Pons (tissue), 1 donor: ENCODE data around the gene RTN3.
"Not testable (repeated sequence)": the region's sequence is repeated elsewhere in the genome, so short reads cannot be mapped to it uniquely, and the experiment has no call there.

Source experiments
- DNase-seq: peaks from one replicate; pipeline ENCODE4 v3.0.0-alpha.2; 2016; ENCODE audit warnings: low spot score

RTN3 gene

GRCh38 chr11:63681321-63682065, at the start of gene RTN3:
TSS of gene RTN3 (plus strand) at chr11:63681500. CDS start at chr11:63681637, 137 bp downstream.
- peak; percentile 98 for DNase-seq

DNA sequence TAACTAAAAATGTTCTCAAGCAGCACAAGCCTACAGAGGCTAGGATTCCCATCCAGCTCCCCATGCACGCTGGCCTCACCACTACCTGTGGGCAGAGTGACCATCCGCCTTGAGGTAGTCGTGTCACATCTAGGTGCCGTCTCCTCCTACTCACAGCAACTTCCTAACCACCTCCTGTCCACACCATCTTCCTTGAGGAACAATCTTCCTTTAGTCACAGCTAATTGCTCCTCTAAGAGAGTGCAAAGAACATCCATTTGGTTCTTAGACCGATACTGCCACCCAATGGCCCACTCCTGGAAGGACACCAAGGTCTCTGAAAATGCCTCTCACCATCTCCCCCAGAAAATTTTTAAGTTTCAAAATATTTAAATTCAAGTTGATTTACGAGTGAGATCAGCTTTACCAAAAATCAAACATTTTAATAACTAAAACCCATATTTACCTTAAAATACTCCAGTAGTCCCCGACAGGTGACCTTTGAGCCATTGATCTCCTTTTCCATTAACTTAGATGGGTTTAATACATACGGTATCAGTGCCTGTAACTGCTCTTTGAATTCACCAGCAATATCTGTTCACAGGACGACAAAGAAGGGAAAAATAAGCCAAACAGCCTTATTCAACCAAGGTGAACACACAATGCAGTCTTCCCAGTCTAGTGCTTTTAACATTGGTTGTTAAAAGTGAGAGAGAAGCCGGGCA, 45.4 kb upstream of the RTN3 start:
- peak; percentile 91 for DNase-seq

GRCh38 chr11:63638436-63638835, 42.9 kb upstream of the RTN3 start:
- DNase-seq: not testable (repeated sequence)

DNA sequence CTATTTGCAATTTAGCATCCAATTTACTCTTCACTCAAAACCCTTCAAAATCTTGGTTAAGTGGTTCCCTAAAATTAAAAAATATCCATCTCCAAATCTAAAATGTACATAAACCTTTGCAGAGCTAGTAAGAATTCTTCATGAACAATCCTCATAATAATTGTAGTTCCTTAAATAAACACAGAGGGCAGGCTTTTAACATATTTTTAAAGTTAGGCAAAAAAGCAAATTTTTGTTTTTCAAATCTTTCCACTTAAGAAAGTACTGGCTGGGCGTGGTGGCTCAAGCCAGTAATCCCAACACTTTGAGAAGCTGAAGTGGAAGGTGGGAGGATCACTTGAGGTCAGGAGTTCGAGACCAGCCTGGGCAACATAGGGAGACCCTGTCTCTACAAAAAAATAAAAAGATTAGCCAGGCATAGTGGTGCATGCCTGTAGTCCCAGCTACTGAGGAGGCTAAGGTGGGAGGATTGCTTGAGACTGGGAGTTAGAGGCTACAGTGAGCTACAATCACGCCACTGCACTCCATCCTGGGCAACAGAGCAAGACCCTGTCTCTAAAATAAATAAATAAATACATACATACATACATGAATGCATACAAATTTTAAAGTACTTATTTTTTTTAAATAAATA, 42.0 kb upstream of the RTN3 start:
- DNase-seq: peak; percentile 30

DNA sequence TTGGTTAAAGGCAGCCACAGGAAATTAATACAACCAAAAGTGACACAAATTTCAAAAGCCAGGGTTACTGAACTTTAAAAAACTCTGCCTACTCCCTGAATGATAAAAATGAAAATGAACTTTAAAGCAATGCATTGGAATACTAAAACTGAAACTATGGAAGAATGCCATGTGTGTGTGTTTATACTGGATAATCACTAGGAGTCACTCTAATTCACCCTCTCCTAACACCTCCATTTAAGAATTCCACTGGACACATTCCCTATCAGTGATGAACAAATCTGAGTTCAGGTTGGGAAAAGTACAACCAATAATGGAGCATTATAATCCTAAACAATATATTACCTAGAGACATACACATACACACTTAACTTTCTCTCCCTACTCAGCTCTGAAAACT, 39.6 kb upstream of the RTN3 start:
- DNase-seq: no peak

GRCh38 chr11:63643205-63643604, 38.1 kb upstream of the RTN3 start:
- no peak for DNase-seq

- DNase-seq: no peak
Observed at GRCh38 chr11:63652671-63653070, 28.6 kb upstream of the RTN3 start.

DNA sequence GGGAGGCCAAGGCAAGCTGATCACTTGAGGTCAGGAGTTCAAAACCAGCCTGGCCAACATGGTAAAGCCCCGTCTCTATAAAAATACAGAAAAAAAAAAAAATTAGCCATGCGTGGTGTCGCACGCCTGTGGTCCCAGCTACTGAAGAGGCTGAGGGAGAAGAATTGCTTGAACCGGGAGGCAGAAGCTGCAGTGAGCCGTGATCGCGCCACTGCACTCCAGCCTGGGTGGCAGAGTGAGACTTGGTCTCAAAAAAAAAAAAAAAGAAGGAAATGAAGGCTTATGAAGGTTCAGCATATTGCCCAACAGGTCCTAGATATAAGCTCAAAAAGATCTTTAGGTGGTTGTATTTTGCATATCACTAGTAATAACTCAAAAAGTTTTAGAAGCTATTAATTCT, 20.3 kb upstream of the RTN3 start:
- DNase-seq: no peak

DNA sequence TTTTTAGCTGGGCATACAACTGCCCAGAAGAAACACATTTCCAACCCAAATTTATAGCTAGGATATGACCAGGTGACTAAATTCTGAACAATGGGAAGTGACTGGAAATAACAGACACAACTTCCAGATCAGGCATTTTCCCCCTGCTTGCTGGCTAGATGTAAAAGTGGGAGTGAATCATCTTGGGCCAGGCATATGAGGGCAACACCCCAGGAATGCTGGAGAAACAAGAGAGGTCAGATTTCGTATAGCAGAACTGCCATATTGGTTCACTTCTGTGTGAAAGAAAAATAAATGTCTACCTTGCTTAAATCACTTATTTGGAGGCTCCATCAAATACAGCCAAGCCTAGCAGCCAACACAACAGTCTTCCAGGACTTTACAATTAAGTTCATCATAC, 17.5 kb upstream of the RTN3 start:
- no peak for DNase-seq

DNA sequence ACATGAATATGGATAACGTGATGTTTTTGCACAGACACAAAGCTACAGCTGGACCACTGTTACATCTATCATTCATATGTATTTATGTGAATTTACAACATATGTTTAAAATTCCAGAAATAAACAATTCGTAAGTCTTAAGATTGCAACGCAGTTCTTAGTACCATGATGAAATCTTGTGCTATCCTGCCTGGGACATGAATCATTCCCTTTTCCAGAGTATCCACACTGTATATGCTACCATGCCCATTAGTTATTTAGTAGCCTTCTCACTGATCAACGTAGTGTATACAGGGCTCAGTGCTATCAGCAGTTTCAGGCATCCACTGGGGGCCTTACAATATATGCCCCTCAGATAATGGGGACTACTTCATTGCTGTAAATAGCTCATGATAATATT, 14.4 kb upstream of the RTN3 start:
- DNase-seq: no peak

DNA sequence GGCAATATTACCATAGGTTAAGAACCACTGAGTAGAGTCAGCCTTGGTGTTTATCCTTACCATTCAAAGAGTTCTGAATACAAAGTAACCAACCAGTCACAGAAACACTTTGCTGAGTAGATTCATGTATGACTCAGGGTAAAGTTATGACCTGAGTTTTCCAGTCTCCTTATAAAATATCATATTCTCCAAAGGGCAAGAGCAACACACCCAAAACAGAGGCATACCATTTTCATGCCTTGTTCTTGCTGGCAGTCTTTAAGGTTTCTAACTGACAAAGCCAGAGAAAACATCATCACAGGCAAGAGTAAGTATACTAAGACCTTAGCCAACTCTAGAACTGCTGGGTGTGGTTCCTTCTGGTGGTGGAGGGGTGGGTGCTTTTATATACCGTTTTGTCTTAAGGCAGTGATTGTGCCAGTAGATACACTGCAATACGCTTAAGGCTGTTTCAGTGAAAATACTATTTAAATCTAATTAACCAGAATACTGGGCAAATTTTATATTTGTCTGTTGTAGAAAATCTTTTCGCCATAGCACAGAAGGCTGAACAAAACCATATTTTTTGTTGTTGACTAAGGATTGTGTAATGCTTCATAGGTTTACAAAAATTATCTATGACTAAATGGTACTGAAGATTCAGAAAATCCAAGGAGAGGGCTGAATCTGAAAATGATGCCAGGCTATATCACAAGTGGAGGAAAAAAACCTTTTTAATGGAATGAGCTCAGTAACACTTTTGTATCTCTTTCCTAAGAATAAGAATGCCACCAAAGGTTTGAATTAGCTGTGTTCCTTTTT, 13.1 kb upstream of the RTN3 start:
- no peak for DNase-seq

GRCh38 chr11:63670096-63670432, 11.2 kb upstream of the RTN3 start:
- DNase-seq: no peak

DNA sequence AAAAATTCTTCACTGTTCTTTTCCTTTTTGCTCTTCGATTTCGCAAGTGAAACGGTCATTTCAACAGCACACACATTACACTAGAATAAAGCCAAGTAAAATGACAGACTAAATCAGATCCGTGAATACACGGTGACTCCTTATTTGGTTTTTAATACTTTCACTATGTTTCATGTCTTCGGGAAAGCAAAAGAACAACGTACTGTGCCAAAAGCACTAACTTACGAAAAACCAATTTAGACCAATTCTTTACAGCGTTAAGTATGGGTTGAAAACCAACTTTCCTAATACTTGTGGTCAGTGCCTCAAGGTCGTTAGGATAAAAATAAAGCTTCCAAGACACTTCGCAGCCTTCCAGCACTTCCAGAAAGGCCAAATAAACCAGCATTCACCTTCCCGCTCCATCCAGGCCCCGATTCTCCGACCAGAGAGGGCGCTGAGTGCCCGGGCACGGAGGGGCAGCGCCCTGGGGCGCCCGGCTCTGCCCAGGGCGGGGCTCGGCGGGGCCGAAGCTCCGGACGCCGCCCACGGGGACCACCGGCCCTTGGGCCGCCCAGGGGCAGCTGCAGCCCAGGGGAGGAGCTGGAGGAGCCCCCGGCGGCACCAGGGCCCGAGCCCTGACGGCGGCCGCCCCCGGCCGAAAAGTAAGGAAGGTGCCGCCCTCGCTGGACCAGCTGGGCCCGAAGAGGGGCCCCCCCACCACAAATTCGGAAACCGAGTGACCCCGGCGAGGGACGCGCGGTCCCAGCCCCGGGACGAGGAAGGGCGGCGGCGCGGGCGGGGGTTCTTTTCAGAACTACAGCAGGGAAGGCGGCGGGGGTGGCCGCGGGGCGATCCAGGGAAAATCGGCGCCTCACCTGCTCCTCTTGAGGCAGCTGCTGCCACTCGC, 10.6 kb upstream of the RTN3 start:
- DNase-seq: peak; percentile 74

- DNase-seq: peak; percentile 93
Observed at GRCh38 chr11:63671322-63672155, 9.8 kb upstream of the RTN3 start, which contains the start of gene ATL3. TSS of gene ATL3 (minus strand) at chr11:63671376. CDS start at chr11:63671335, 41 bp downstream.

DNA sequence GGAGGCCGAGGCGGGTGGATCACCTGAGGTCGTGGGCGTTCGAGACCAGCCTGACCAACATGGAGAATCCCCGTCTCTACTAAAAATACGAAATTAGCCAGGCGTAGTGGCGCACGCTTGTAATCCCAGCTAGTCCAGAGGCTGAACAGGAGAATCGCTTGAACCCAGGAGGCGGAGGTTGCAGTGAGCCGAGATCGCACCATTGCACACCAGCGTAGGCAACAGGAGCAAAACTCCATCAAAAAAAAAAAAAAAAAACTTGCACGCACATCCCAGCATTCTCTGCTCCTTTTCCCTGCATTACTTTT, 9.2 kb upstream of the RTN3 start:
- no peak for DNase-seq

GRCh38 chr11:63672936-63673539, 8.3 kb upstream of the RTN3 start:
- no peak for DNase-seq

GRCh38 chr11:63673579-63673978, 7.7 kb upstream of the RTN3 start:
- DNase-seq: no peak

GRCh38 chr11:63680834-63681320, 423 bp upstream of the RTN3 start:
- DNase-seq: no peak

GRCh38 chr11:63682066-63683021, 1.0 kb downstream of the RTN3 start:
- DNase-seq: peak; percentile 73
